ENCODE measurements around the gene INSIG1.

INSIG1 gene

DNA sequence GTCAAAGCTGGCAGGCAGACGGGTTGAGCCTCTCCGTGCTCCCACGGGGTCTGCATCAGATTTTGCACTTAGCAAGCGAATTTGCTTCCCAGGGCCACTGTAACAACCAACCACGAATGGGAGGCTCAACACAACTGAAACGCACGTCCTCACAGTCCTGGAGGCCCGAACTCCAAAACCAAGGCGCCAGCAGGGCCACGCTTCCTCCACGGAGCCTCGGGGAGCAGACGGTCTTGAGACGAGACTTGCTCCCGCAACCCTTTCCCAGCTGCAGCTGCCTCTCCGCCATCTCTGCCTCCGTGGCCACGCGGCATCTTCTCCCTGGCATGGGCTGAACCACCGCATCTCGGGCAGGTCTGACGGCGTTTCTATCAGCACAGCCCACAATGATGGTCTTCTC is 30.2 kb upstream of the INSIG1 start:
- H2AFZ ChIP-seq (ENCODE audit: low read length), result no peak overlapping the region
- no peaks in the 10 kb centered on the region for H3F3A ChIP-seq (ENCODE audit: insufficient read depth, low read length)
- no peaks in the 10 kb centered on the region for H3K4me1 ChIP-seq (ENCODE audit: insufficient read depth, low read length, severe bottlenecking)
- H3K36me3 ChIP-seq (ENCODE audit: insufficient read depth, low read length), result no peaks in the 10 kb centered on the region
- H3K4me3 ChIP-seq (ENCODE audit: low read depth, low read length, poor library complexity, severe bottlenecking), result no peak overlapping the region
- no peaks in the 10 kb centered on the region for H3K9me2 ChIP-seq (ENCODE audit: low read depth, low read length)
- no peaks in the 10 kb centered on the region for H3K9me3 ChIP-seq (ENCODE audit: low read length)
- no peaks in the 10 kb centered on the region for H4K20me1 ChIP-seq (ENCODE audit: insufficient read depth, low read length)
- no peak overlapping the region for H3K27ac ChIP-seq (ENCODE audit: low read depth, low read length, poor library complexity, severe bottlenecking)
- no peak overlapping the region for H3K4me2 ChIP-seq (ENCODE audit: low read length)
- no peak overlapping the region for H3K9ac ChIP-seq (ENCODE audit: low read length)
- peaks cover 17% of the 10 kb centered on the region; the same call in 1 of the 2 replicates for H3K27me3 ChIP-seq (ENCODE audit: insufficient read depth, low read length)
- no peaks in the 10 kb centered on the region for H3K79me2 ChIP-seq (ENCODE audit: insufficient read depth, low read length)
- TF ChIP-seq, protein P1, sequence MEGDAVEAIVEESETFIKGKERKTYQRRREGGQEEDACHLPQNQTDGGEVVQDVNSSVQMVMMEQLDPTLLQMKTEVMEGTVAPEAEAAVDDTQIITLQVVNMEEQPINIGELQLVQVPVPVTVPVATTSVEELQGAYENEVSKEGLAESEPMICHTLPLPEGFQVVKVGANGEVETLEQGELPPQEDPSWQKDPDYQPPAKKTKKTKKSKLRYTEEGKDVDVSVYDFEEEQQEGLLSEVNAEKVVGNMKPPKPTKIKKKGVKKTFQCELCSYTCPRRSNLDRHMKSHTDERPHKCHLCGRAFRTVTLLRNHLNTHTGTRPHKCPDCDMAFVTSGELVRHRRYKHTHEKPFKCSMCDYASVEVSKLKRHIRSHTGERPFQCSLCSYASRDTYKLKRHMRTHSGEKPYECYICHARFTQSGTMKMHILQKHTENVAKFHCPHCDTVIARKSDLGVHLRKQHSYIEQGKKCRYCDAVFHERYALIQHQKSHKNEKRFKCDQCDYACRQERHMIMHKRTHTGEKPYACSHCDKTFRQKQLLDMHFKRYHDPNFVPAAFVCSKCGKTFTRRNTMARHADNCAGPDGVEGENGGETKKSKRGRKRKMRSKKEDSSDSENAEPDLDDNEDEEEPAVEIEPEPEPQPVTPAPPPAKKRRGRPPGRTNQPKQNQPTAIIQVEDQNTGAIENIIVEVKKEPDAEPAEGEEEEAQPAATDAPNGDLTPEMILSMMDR (IDR thresholded peaks at IDR 0.05; ENCODE audit: low read length), result no peak
- TF ChIP-seq EZH2 (IDR thresholded peaks at IDR 0.05; ENCODE audit: borderline replicate concordance, low read length), result no peak

DNA sequence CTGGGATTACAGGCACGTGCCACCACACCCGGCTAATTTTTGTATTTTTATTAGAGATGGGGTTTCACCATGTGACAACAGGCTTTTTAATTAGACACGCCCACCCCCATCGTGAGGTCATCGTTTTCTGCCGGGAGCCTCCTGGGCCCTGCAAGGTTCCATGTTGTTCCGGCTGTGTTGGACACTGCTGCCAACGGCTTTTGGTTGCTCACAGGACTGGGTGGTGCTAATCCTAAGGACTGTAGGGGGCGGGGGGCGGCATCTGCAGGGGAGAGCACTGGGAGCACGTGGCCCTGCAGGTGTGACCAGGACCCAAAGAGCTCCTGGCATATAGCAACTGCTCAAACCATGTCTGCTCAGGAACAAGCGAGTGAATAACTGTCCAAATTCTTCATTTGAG is 29.5 kb upstream of the INSIG1 start:
- Histone ChIP-seq H3K79me2 (ENCODE audit: insufficient read depth, low read length) (no peaks in the 10 kb centered on the region), H3K4me3 (ENCODE audit: low read depth, low read length, poor library complexity, severe bottlenecking) (no peak overlapping the region), H3K9me3 (ENCODE audit: low read length) (no peaks in the 10 kb centered on the region), H3K27me3 (ENCODE audit: insufficient read depth, low read length) (peaks cover 21% of the 10 kb centered on the region), H3F3A (ENCODE audit: insufficient read depth, low read length) (no peaks in the 10 kb centered on the region), H3K4me2 (ENCODE audit: low read length) (no peak overlapping the region), H3K9me2 (ENCODE audit: low read depth, low read length) (no peaks in the 10 kb centered on the region), H3K4me1 (ENCODE audit: insufficient read depth, low read length, severe bottlenecking) (no peaks in the 10 kb centered on the region), H3K27ac (ENCODE audit: low read depth, low read length, poor library complexity, severe bottlenecking) (no peak overlapping the region), H4K20me1 (ENCODE audit: insufficient read depth, low read length) (no peaks in the 10 kb centered on the region), H2AFZ (ENCODE audit: low read length) (no peak overlapping the region), H3K36me3 (ENCODE audit: insufficient read depth, low read length) (no peaks in the 10 kb centered on the region), H3K9ac (ENCODE audit: low read length) (no peak overlapping the region)
- TF ChIP-seq, protein P1 (IDR thresholded peaks at IDR 0.05; ENCODE audit: low read length), result no peak
- no peak for TF ChIP-seq EZH2 (IDR thresholded peaks at IDR 0.05; ENCODE audit: borderline replicate concordance, low read length)

DNA sequence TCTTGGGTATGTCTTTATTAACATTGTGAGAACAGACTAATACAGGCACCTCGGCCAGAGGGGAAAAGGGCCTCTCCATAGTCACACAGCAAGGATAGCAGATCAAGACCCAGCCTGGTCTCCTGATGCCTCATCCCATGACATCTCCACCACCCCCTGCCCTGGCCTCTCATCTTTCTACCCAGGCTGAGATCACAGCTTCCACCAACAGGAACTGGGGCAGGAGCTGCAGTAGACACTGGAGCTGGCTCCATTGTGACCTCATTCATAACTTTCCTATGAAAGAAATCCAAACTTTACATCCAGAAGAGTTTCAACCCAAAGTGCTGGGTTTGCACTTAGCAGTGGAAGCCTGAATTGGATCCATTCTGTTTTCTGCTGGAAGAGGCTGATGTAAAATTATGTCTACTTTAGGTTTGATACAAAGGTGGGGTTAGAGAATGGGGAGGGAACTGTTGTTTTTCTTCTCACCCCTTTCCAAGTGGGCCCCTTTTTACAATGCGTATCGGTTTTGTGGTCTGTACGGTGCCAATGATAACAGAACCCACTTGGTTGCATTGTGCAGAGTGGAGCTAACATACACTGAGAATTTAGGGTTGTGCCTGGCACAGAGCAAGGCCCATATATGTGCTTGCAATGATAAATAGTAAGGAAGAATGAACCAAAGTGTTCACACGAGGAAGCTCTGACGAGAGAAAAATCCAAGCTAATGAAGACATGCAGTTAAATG is 28.6 kb upstream of the INSIG1 start:
- TF ChIP-seq, protein P1 (IDR thresholded peaks at IDR 0.05; ENCODE audit: low read length), result no peak
- TF ChIP-seq EZH2 (IDR thresholded peaks at IDR 0.05; ENCODE audit: borderline replicate concordance, low read length), result no peak
- H3K9ac ChIP-seq (ENCODE audit: low read length), result no peak overlapping the region
- H3K4me1 ChIP-seq (ENCODE audit: insufficient read depth, low read length, severe bottlenecking), result no peaks in the 10 kb centered on the region
- no peak overlapping the region for H3K4me3 ChIP-seq (ENCODE audit: low read depth, low read length, poor library complexity, severe bottlenecking)
- no peaks in the 10 kb centered on the region for H3K36me3 ChIP-seq (ENCODE audit: insufficient read depth, low read length)
- no peaks in the 10 kb centered on the region for H4K20me1 ChIP-seq (ENCODE audit: insufficient read depth, low read length)
- H3F3A ChIP-seq (ENCODE audit: insufficient read depth, low read length), result no peaks in the 10 kb centered on the region
- no peak overlapping the region for H3K27ac ChIP-seq (ENCODE audit: low read depth, low read length, poor library complexity, severe bottlenecking)
- no peaks in the 10 kb centered on the region for H3K9me2 ChIP-seq (ENCODE audit: low read depth, low read length)
- H3K79me2 ChIP-seq (ENCODE audit: insufficient read depth, low read length), result no peaks in the 10 kb centered on the region
- no peak overlapping the region for H2AFZ ChIP-seq (ENCODE audit: low read length)
- H3K9me3 ChIP-seq (ENCODE audit: low read length), result no peaks in the 10 kb centered on the region
- H3K4me2 ChIP-seq (ENCODE audit: low read length), result no peak overlapping the region
- H3K27me3 ChIP-seq (ENCODE audit: insufficient read depth, low read length), result peaks cover 21% of the 10 kb centered on the region
